GM12878 (cell line): ENCODE results near the gene TRUB2. TPM values are rescaled to one million over a fixed set of nuclear protein-coding genes. Genes with fewer than 3 reads are reported as not detected.

ENCODE experiments used
- ASH2L ChIP-seq: fragments of 300-600, 200-600 bp; sonication (generic); IDR thresholded peaks from 2 replicates; pipeline ENCODE4 v1.6.1; 2017; ENCODE audit warnings: low read depth, mild to moderate bottlenecking, borderline replicate concordance
- HCFC1 ChIP-seq: fragments of 150-350 bp; IDR thresholded peaks from 2 replicates; pipeline ENCODE4 v1.6.1; 2014; ENCODE audit warnings: low read length
- HDAC6 ChIP-seq: fragments of 200-600 bp; sonication (generic); IDR thresholded peaks from one replicate; pipeline ENCODE4 v1.8.0; 2017; ENCODE audit warnings: antibody characterized with exemption; ENCODE audit not compliant: unreplicated experiment
- polyA plus RNA-seq, 11 experiments: library from polyadenylated mRNA; depleted of rRNA in 4 of 11; unstranded in 6 of 11; stranded (reverse) in 5 of 11; fragments of >200 nt; fragmentation: Nextera tagmentation in 4 of 11; fragmentation: Illumina TruSeq in 1 of 11; extraction: Ambion mirVana in 4 of 11; extraction: Trizol in 1 of 11; gene quantifications; 1 replicate in 1 of 11; 2 replicates in 10 of 11; pipeline versions ENCODE4 v1.2.1 to v1.2.3, GENCODE V29; 2011 to 2016; ENCODE audit warnings: inconsistent platforms in 2 of 11, missing spikeins in 2 of 11, low read depth in 1 of 11
- total RNA-seq, 4 experiments: library from RNA; depleted of rRNA in 3 of 4; stranded (reverse); fragments of >200 nt in 3 of 4; fragmentation: Illumina TruSeq in 1 of 4; extraction: Trizol in 1 of 4; gene quantifications; 2 replicates each; pipeline versions ENCODE4 v1.2.1 to v1.2.3, GENCODE V29; 2013 to 2021
- TF ChIP-seq, protein P1 (sequence below): fragments of 450-650 bp; IDR thresholded peaks from 2 replicates; pipeline ENCODE4 v1.6.1; 2017; ENCODE audit warnings: mild to moderate bottlenecking, low read depth, inconsistent platforms; ENCODE audit not compliant: poor library complexity, severe bottlenecking
- TF ChIP-seq, protein P2 (sequence below): IDR thresholded peaks from 2 replicates; pipeline ENCODE4 v1.6.1; 2011; ENCODE audit warnings: low read depth, mild to moderate bottlenecking, low read length, moderate library complexity, borderline replicate concordance; ENCODE audit errors: extremely low read depth
- TF ChIP-seq, protein P3 (sequence below): IDR thresholded peaks from 2 replicates; pipeline ENCODE4 v1.6.1; 2012; ENCODE audit warnings: low read depth, low read length, improper control_type of control experiment
- TF ChIP-seq, protein P4 (sequence below): fragments of 450-650 bp; formaldehyde crosslinking; IDR thresholded peaks from 2 replicates; pipeline ENCODE4 v1.5.0; 2022; ENCODE audit warnings: mild to moderate bottlenecking, missing genetic modification characterization

Gene TRUB2
- total and polyA plus RNA-seq, 10 of the 15 experiments (the other 5 are each of a cell fraction or from before 2014, with no cell fraction given) = 2.8 to 70.5 (median 37.2) TPM

DNA sequence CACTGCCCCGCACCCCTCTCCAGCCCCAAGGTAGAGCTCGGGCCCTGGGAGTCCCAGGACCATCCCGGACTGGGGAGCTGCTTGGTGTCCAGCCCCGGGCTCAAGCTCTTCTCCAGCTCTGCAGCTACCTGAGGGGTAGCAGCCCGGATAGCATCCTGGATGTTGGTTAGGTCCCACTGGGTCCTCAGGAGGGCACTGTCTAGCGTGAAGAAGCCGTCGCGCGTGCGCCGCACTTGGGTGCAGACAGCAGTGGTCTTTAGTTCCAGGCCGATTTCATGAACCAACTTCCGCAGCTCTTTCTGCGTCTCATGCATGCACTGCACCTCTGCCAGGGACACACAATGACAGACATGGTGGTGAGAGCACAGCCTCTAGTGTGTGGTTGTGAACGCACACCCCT is 12.7 kb downstream of the TRUB2 start (continued):
- TF ChIP-seq, protein P1, sequence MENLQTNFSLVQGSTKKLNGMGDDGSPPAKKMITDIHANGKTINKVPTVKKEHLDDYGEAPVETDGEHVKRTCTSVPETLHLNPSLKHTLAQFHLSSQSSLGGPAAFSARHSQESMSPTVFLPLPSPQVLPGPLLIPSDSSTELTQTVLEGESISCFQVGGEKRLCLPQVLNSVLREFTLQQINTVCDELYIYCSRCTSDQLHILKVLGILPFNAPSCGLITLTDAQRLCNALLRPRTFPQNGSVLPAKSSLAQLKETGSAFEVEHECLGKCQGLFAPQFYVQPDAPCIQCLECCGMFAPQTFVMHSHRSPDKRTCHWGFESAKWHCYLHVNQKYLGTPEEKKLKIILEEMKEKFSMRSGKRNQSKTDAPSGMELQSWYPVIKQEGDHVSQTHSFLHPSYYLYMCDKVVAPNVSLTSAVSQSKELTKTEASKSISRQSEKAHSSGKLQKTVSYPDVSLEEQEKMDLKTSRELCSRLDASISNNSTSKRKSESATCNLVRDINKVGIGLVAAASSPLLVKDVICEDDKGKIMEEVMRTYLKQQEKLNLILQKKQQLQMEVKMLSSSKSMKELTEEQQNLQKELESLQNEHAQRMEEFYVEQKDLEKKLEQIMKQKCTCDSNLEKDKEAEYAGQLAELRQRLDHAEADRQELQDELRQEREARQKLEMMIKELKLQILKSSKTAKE = no peak
- TF ChIP-seq ASH2L (no peak), HDAC6 (no peak), HCFC1 (no peak)
- TF ChIP-seq, protein P2, sequence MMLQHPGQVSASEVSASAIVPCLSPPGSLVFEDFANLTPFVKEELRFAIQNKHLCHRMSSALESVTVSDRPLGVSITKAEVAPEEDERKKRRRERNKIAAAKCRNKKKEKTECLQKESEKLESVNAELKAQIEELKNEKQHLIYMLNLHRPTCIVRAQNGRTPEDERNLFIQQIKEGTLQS = no peak
- TF ChIP-seq, protein P3, sequence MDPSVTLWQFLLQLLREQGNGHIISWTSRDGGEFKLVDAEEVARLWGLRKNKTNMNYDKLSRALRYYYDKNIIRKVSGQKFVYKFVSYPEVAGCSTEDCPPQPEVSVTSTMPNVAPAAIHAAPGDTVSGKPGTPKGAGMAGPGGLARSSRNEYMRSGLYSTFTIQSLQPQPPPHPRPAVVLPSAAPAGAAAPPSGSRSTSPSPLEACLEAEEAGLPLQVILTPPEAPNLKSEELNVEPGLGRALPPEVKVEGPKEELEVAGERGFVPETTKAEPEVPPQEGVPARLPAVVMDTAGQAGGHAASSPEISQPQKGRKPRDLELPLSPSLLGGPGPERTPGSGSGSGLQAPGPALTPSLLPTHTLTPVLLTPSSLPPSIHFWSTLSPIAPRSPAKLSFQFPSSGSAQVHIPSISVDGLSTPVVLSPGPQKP = no peak
- TF ChIP-seq, protein P4, sequence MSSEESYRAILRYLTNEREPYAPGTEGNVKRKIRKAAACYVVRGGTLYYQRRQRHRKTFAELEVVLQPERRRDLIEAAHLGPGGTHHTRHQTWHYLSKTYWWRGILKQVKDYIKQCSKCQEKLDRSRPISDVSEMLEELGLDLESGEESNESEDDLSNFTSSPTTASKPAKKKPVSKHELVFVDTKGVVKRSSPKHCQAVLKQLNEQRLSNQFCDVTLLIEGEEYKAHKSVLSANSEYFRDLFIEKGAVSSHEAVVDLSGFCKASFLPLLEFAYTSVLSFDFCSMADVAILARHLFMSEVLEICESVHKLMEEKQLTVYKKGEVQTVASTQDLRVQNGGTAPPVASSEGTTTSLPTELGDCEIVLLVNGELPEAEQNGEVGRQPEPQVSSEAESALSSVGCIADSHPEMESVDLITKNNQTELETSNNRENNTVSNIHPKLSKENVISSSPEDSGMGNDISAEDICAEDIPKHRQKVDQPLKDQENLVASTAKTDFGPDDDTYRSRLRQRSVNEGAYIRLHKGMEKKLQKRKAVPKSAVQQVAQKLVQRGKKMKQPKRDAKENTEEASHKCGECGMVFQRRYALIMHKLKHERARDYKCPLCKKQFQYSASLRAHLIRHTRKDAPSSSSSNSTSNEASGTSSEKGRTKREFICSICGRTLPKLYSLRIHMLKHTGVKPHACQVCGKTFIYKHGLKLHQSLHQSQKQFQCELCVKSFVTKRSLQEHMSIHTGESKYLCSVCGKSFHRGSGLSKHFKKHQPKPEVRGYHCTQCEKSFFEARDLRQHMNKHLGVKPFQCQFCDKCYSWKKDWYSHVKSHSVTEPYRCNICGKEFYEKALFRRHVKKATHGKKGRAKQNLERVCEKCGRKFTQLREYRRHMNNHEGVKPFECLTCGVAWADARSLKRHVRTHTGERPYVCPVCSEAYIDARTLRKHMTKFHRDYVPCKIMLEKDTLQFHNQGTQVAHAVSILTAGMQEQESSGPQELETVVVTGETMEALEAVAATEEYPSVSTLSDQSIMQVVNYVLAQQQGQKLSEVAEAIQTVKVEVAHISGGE = no peak
